Measurements from ENCODE around the gene CBX2. TPM values are rescaled to one million over a fixed set of nuclear protein-coding genes. Genes with fewer than 3 reads are reported as not detected.
"Not testable (repeated sequence)": the region's sequence is repeated elsewhere in the genome, so short reads cannot be mapped to it uniquely, and the experiment has no call there.

Gene CBX2
- total RNA-seq, 1 experiment from 2014 or later: 4.0 TPM

- no peak for DNase-seq (ENCODE audit: low read depth)
These were observed 34.9 kb upstream of the CBX2 start for GRCh38 chr17:79742951-79743476.

GRCh38 chr17:79743614-79744013 lies 34.3 kb upstream of the CBX2 start:
- DNase-seq (ENCODE audit: low read depth): no peak

GRCh38 chr17:79745641-79746105 lies 32.3 kb upstream of the CBX2 start:
- no peak for DNase-seq (ENCODE audit: low read depth)

GRCh38 chr17:79746889-79747507 lies 30.9 kb upstream of the CBX2 start:
- no peak for DNase-seq (ENCODE audit: low read depth)

GRCh38 chr17:79747508-79748294 lies 30.2 kb upstream of the CBX2 start:
- no peak for DNase-seq (ENCODE audit: low read depth)

- no peak for DNase-seq (ENCODE audit: low read depth)
These were observed 29.5 kb upstream of the CBX2 start for GRCh38 chr17:79748295-79749099.

- peak; percentile 45 for DNase-seq (ENCODE audit: low read depth)
These were observed 28.7 kb upstream of the CBX2 start for GRCh38 chr17:79749156-79749815.

- no peak for DNase-seq (ENCODE audit: low read depth)
These were observed 28.0 kb upstream of the CBX2 start for GRCh38 chr17:79749958-79750357.

GRCh38 chr17:79750650-79751545 lies 27.1 kb upstream of the CBX2 start:
- DNase-seq (ENCODE audit: low read depth): no peak

GRCh38 chr17:79752175-79752574 lies 25.8 kb upstream of the CBX2 start:
- DNase-seq (ENCODE audit: low read depth): no peak

- DNase-seq (ENCODE audit: low read depth): no peak
These were observed 23.6 kb upstream of the CBX2 start for GRCh38 chr17:79754370-79754769.

- not testable (repeated sequence) for DNase-seq (ENCODE audit: low read depth)
These were observed 23.0 kb upstream of the CBX2 start for GRCh38 chr17:79754903-79755302.

GRCh38 chr17:79755591-79755990 lies 22.4 kb upstream of the CBX2 start:
- DNase-seq (ENCODE audit: low read depth): no peak

GRCh38 chr17:79757140-79757745 lies 20.7 kb upstream of the CBX2 start:
- DNase-seq (ENCODE audit: low read depth): no peak

- DNase-seq (ENCODE audit: low read depth): no peak
These were observed 19.7 kb upstream of the CBX2 start for GRCh38 chr17:79758271-79758670.

- no peak for DNase-seq (ENCODE audit: low read depth)
These were observed 17.6 kb upstream of the CBX2 start for GRCh38 chr17:79760197-79760906.

GRCh38 chr17:79761894-79762589 lies 15.9 kb upstream of the CBX2 start:
- no peak for DNase-seq (ENCODE audit: low read depth)

- DNase-seq (ENCODE audit: low read depth): no peak
These were observed 12.2 kb upstream of the CBX2 start for GRCh38 chr17:79765708-79766107.

All from M059J (cell line).